Measurements from ENCODE around the gene FBLN7. TPM values are rescaled to one million over a fixed set of nuclear protein-coding genes. Genes with fewer than 3 reads are reported as not detected.

Gene FBLN7
- total RNA-seq, 4 donors from 2014 or later: 0.44 to 9.5 (median 7.2) TPM

- DNase-seq (ENCODE audit: low spot score) (no peak), ATAC-seq (ENCODE audit: low FRiP score) (no peak)
- no peak for TF ChIP-seq CTCF (IDR thresholded peaks at IDR 0.05)
Measured at GRCh38 chr2:112157472-112157871, 19.3 kb downstream of the FBLN7 start.

DNA sequence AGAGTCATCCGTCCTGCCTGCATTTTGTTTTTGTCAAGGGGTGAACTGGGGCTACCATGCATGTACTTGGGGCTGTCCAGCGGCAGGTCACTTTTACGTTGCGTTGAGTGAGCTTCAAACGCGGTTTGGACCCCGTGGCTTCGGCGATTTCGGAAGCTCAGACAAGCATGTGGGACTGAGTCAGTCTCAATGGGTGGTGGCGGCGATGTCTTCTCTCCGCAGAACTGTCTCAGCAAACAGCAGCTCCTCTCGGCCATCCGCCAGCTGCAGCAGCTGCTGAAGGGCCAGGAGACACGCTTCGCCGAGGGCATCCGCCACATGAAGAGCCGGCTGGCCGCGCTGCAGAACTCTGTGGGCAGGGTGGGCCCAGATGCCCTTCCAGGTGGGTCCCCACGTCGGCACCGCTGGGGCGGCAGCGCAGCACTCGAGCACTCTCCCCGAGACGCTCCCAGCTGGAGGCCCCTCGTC, 21.3 kb downstream of the FBLN7 start:
- DNase-seq (ENCODE audit: low spot score) (no peak), ATAC-seq (ENCODE audit: low FRiP score) (no peak)
- no peak for TF ChIP-seq CTCF (IDR thresholded peaks at IDR 0.05)

GRCh38 chr2:112160283-112161250, 22.4 kb downstream of the FBLN7 start:
- no peak for TF ChIP-seq CTCF (IDR thresholded peaks at IDR 0.05)
- ATAC-seq (ENCODE audit: low FRiP score) (no peak), DNase-seq (ENCODE audit: low spot score) (no peak)

- ATAC-seq (ENCODE audit: low FRiP score) (no peak), DNase-seq (ENCODE audit: low spot score) (no peak)
- no peak for TF ChIP-seq CTCF (IDR thresholded peaks at IDR 0.05)
Measured at GRCh38 chr2:112161431-112162145, 23.4 kb downstream of the FBLN7 start.

DNA sequence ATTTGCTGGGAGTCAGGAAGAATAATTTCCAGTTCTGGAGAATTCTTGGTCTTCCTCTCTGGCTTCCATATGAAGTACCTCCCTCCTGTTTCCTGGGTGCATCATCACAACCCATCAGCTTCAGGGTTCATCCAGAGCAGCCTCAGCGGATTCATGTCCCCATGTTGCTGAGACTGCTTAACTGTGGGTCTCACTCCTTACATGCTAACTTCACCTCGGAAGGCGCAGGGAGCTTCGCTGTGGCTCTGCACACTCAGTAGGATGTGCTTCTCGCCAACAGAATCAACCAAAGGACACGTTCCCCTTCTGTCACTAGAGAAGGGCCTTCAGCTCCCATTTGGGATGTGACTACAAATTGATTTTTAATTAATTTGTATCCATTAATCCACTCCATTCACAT, 24.2 kb downstream of the FBLN7 start:
- DNase-seq (ENCODE audit: low spot score): no peak
- ATAC-seq (ENCODE audit: low FRiP score): no peak
- no peak for TF ChIP-seq CTCF (IDR thresholded peaks at IDR 0.05)

DNA sequence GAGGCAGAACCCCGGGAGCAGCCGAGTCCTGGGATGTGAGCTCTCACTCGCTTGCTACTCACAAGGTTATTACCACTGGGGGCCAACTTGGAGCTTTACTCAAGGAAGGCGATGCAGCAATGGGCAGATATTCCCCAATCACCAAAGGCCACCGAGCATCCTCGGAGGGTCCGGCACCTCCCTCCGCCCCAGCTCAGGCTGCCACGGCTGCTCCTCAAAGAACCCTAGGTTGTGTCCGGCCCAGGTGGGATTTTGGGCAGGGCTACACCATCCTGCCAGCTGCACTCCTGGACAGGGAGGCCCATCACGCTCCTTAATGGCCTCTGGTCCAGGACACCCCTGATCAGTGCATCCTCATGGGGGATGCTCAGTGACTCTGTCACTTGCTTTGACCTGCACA, 24.8 kb downstream of the FBLN7 start:
- ATAC-seq (ENCODE audit: low FRiP score): no peak
- DNase-seq (ENCODE audit: low spot score): no peak
- no peak for TF ChIP-seq CTCF (IDR thresholded peaks at IDR 0.05)
